Stimulated activated CD4-positive, alpha-beta T cell treated with anti-CD3 and anti-CD28 coated beads, Interleukin-2, amount 100 ng/mL, for 4 hours (primary cell): ENCODE data around the gene CNKSR3.

ENCODE experiments used
- DNase-seq: peaks from one replicate; pipeline ENCODE4 v3.0.0-alpha.2; 2020; ENCODE audit warnings: low read depth

CNKSR3 gene

GRCh38 chr6:154453329-154453728 is 57.2 kb downstream of the CNKSR3 start:
- DNase-seq, result no peak

GRCh38 chr6:154450498-154450897 is 60.0 kb downstream of the CNKSR3 start:
- DNase-seq, result no peak

GRCh38 chr6:154448448-154449096 is 61.9 kb downstream of the CNKSR3 start:
- DNase-seq, result no peak

GRCh38 chr6:154447954-154448353 is 62.5 kb downstream of the CNKSR3 start:
- DNase-seq, result no peak

- no peak for DNase-seq
Measured at GRCh38 chr6:154446984-154447383, 63.5 kb downstream of the CNKSR3 start.

GRCh38 chr6:154445417-154445816 is 65.1 kb downstream of the CNKSR3 start:
- DNase-seq, result no peak

- no peak for DNase-seq
Measured at GRCh38 chr6:154441995-154442310, 68.5 kb downstream of the CNKSR3 start.

GRCh38 chr6:154440422-154441043 is 70.0 kb downstream of the CNKSR3 start:
- DNase-seq, result no peak

GRCh38 chr6:154440022-154440421 is 70.5 kb downstream of the CNKSR3 start:
- DNase-seq, result no peak

- no peak for DNase-seq
Measured at GRCh38 chr6:154438882-154439415, 71.5 kb downstream of the CNKSR3 start.

- no peak for DNase-seq
Measured at GRCh38 chr6:154435400-154435945, 75.0 kb downstream of the CNKSR3 start.

- DNase-seq, result no peak
Measured at GRCh38 chr6:154434662-154435061, 75.8 kb downstream of the CNKSR3 start.

- no peak for DNase-seq
Measured at GRCh38 chr6:154433477-154434241, 76.8 kb downstream of the CNKSR3 start.

GRCh38 chr6:154432533-154433476 is 77.7 kb downstream of the CNKSR3 start:
- no peak for DNase-seq

GRCh38 chr6:154430481-154430919 is 80.0 kb downstream of the CNKSR3 start:
- no peak for DNase-seq

- DNase-seq, result no peak
Measured at GRCh38 chr6:154429711-154430110, 80.8 kb downstream of the CNKSR3 start.

- DNase-seq, result no peak
Measured at GRCh38 chr6:154428897-154429296, 81.6 kb downstream of the CNKSR3 start.

- no peak for DNase-seq
Measured at GRCh38 chr6:154427446-154427845, 83.0 kb downstream of the CNKSR3 start.

GRCh38 chr6:154426997-154427396 is 83.5 kb downstream of the CNKSR3 start:
- DNase-seq, result no peak

GRCh38 chr6:154425034-154425433 is 85.5 kb downstream of the CNKSR3 start:
- DNase-seq, result no peak

- DNase-seq, result no peak
Measured at GRCh38 chr6:154414021-154414813, 96.3 kb downstream of the CNKSR3 start.
